ENCODE results near the gene MRC1.

GRCh38 chr10:17866346-17866745 lies 57.2 kb downstream of the MRC1 start:
- no peak for TF ChIP-seq HDGF (IDR thresholded peaks at IDR 0.05)
- TF ChIP-seq, protein P1, sequence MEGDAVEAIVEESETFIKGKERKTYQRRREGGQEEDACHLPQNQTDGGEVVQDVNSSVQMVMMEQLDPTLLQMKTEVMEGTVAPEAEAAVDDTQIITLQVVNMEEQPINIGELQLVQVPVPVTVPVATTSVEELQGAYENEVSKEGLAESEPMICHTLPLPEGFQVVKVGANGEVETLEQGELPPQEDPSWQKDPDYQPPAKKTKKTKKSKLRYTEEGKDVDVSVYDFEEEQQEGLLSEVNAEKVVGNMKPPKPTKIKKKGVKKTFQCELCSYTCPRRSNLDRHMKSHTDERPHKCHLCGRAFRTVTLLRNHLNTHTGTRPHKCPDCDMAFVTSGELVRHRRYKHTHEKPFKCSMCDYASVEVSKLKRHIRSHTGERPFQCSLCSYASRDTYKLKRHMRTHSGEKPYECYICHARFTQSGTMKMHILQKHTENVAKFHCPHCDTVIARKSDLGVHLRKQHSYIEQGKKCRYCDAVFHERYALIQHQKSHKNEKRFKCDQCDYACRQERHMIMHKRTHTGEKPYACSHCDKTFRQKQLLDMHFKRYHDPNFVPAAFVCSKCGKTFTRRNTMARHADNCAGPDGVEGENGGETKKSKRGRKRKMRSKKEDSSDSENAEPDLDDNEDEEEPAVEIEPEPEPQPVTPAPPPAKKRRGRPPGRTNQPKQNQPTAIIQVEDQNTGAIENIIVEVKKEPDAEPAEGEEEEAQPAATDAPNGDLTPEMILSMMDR (IDR thresholded peaks at IDR 0.05 in 2 of 3, conservative IDR thresholded peaks at IDR 0.05 in 1 of 3; ENCODE audit: control insufficient read depth in 2 of 3, extremely low read depth in 1 of 3, insufficient read depth in 1 of 3, low read depth in 3 of 3, low read length in 3 of 3), result no peak
- TF ChIP-seq SUZ12 (IDR thresholded peaks at IDR 0.05; ENCODE audit: unreplicated experiment), result no peak
- TF ChIP-seq SRF (IDR thresholded peaks at IDR 0.05; ENCODE audit: low read depth in 2 of 2, low read length in 2 of 2), result no peak
- TF ChIP-seq MAX (IDR thresholded peaks at IDR 0.05; ENCODE audit: low read depth, low read length), result no peak
- no peak for TF ChIP-seq POLR2A (IDR thresholded peaks at IDR 0.05; ENCODE audit: low read depth, low read length)
- no peak for TF ChIP-seq PRDM15 (CRISPR knock-in tag; IDR thresholded peaks at IDR 0.05)
- no peak for TF ChIP-seq POLR2AphosphoS2 (IDR thresholded peaks at IDR 0.05; ENCODE audit: low read depth, low read length)
- TF ChIP-seq ZNF687 (IDR thresholded peaks at IDR 0.05), result no peak

All from GM12878 (cell line).